ENCODE measurements around the gene TTLL10. TPM values are rescaled to one million over a fixed set of nuclear protein-coding genes. Genes with fewer than 3 reads are reported as not detected.

The TTLL10 gene
- total and polyA plus RNA-seq, 2 of the 8 experiments (the other 6 are each of a cell fraction or from before 2014, with no cell fraction given): 1.1 to 1.7 TPM

DNA sequence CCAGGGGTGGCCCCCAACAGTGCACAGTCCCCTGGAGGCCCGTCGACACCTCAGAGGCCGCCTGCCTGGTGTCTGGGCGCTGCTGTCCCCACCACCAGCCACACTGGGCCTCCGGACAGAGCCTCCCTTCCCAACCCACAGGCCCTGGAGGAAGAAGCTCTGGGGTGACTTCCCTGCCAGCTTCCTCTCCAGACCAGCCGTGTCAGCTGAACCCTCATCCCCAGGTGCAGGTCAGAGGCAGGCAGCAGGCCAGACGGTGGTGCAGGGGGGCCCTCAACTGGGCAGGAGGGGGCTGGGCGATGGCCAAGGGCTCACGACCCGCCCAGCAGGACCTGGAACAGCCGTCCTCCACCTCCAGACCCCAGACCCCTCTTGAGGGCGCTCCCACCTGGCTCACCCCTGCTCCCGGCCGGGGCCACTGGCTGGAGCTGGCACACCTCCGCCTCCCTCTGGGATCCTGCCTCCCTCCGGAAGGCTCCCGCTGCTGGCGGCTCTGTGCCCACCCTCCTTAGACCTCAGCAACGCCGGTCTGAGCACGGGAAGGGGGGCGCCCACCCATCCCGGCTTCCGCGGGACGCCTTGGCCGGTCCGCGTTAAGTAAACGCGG is 32.2 kb downstream of the TTLL10 start:
- Histone ChIP-seq H4K91ac (replicated peaks; ENCODE audit: insufficient read length, low read length) (no peak overlapping the region), H4K5ac (ENCODE audit: insufficient read length, low read depth, low read length) (no peak overlapping the region), H3K4ac (replicated peaks; ENCODE audit: insufficient read length, low read depth, low read length) (peak overlapping the region; percentile 85), H3K4me1 (replicated peaks in 1 of 4; ENCODE audit: control insufficient read depth in 3 of 4, insufficient read depth in 4 of 4, low read length in 3 of 4) (peaks cover 0 to 13% (median 5%) of the 10 kb centered on the region in 4 experiments; a peak in 6 of 7 replicates), H3K9me3 (ENCODE audit: insufficient read depth in 2 of 2, low read depth in 1 of 2, low read length in 1 of 2) (no peaks in the 10 kb centered on the region), H3K4me3 (ENCODE audit: extremely low read depth in 1 of 4, insufficient read depth in 2 of 4, low read depth in 3 of 4, low read length in 4 of 4) (peak overlapping the region; percentile 27 to 58 (median 36); a peak in 7 of 8 replicates), H2BK5ac (ENCODE audit: low read depth, low read length) (no peak overlapping the region), H3K4me2 (ENCODE audit: insufficient read depth in 1 of 2, low read depth in 2 of 2, low read length in 2 of 2) (peak overlapping the region; percentile 67 to 92), H4K8ac (ENCODE audit: extremely low read depth, insufficient read depth, low read length) (peak overlapping the region; percentile 85; the same call in 1 of the 2 replicates), H3K18ac (ENCODE audit: extremely low read depth, low read length) (peak overlapping the region; percentile 48; the same call in 1 of the 2 replicates), H3K79me2 (ENCODE audit: control insufficient read depth in 1 of 2, insufficient read depth in 2 of 2, low read length in 2 of 2) (no peaks in the 10 kb centered on the region), H3K36me3 (ENCODE audit: control insufficient read depth in 2 of 4, insufficient read depth in 4 of 4, low read length in 3 of 4) (no peaks in the 10 kb centered on the region), H2BK120ac (replicated peaks; ENCODE audit: low read depth, low read length) (no peak overlapping the region), H3K23ac (ENCODE audit: insufficient read length) (no peak overlapping the region), H3K27me3 (replicated peaks in 1 of 4; ENCODE audit: control insufficient read depth in 3 of 4, extremely low read depth in 1 of 4, insufficient read depth in 3 of 4, low read length in 3 of 4) (peaks cover 2 to 19% (median 15%) of the 10 kb centered on the region in 4 experiments), H3K14ac (ENCODE audit: insufficient read length) (no peak overlapping the region), H3K79me1 (ENCODE audit: low read depth, low read length) (no peaks in the 10 kb centered on the region), H2BK12ac (ENCODE audit: low read depth, low read length) (peak overlapping the region; percentile 50; the same call in 1 of the 2 replicates), H3K23me2 (ENCODE audit: low read depth, low read length) (peaks cover 8% of the 10 kb centered on the region; the same call in 1 of the 2 replicates), H3K27ac (ENCODE audit: low read depth, low read length) (no peak overlapping the region), H2AFZ (ENCODE audit: low read length) (no peak overlapping the region), H4K20me1 (replicated peaks in 1 of 2; ENCODE audit: control insufficient read depth in 1 of 2, insufficient read depth in 2 of 2, low read length in 2 of 2) (no peaks in the 10 kb centered on the region), H2AK5ac (ENCODE audit: low read depth, low read length) (peak overlapping the region; percentile 19; the same call in 1 of the 2 replicates), H3K56ac (replicated peaks; ENCODE audit: insufficient read length, low read depth, low read length) (peak overlapping the region; percentile 6), H2BK15ac (ENCODE audit: low read length) (no peak overlapping the region; the same call in 1 of the 2 replicates), H2BK20ac (ENCODE audit: low read length) (no peak overlapping the region), H3K9ac (replicated peaks in 1 of 4; ENCODE audit: extremely low read depth in 1 of 4, low read depth in 3 of 4, low read length in 3 of 4) (no peak overlapping the region)
- no peak for FAIRE-seq
- no peak for DNase-seq (ENCODE audit: low read depth in 1 of 2, low spot score in 2 of 2)
- TF ChIP-seq RAD21 (IDR thresholded peaks at IDR 0.05 in 1 of 2, conservative IDR thresholded peaks at IDR 0.05 in 1 of 2; ENCODE audit: low read depth in 2 of 2, low read length in 2 of 2) (peak in 1 of 2 experiments; percentile 36; a peak in 1 of 4 replicates), RBBP5 (IDR thresholded peaks at IDR 0.05; ENCODE audit: borderline replicate concordance, low read depth, low read length) (no peak), SUZ12 (IDR thresholded peaks at IDR 0.05; ENCODE audit: low read length) (peak; percentile 27; the same call in 1 of the 2 replicates)
- TF ChIP-seq, protein P1, sequence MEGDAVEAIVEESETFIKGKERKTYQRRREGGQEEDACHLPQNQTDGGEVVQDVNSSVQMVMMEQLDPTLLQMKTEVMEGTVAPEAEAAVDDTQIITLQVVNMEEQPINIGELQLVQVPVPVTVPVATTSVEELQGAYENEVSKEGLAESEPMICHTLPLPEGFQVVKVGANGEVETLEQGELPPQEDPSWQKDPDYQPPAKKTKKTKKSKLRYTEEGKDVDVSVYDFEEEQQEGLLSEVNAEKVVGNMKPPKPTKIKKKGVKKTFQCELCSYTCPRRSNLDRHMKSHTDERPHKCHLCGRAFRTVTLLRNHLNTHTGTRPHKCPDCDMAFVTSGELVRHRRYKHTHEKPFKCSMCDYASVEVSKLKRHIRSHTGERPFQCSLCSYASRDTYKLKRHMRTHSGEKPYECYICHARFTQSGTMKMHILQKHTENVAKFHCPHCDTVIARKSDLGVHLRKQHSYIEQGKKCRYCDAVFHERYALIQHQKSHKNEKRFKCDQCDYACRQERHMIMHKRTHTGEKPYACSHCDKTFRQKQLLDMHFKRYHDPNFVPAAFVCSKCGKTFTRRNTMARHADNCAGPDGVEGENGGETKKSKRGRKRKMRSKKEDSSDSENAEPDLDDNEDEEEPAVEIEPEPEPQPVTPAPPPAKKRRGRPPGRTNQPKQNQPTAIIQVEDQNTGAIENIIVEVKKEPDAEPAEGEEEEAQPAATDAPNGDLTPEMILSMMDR (IDR thresholded peaks at IDR 0.05; ENCODE audit: control extremely low read depth in 1 of 3, insufficient read depth in 1 of 3, low read depth in 1 of 3, low read length in 3 of 3): peak in 1 of 3 experiments; percentile 1; a peak in 1 of 4 replicates
- POLR2A ChIA-PET (ENCODE audit: partially characterized antibody): interaction anchor here (0.8 to 0.9 kb wide), 2 partner anchors 25 to 36 kb away, joined by 3 read pairs; no protein-coding TSS in a partner anchor
- CTCF ChIA-PET (ENCODE audit: partially characterized antibody): interaction anchor here (0.6 to 1.9 kb wide), 12 partner anchors 18 to 168 kb away, joined by 3 to 5 read pairs (median 3); no protein-coding TSS in a partner anchor
- WGBS, 2 experiments (ENCODE audit: extremely low coverage in 1 of 2, insufficient coverage in 1 of 2, insufficient read length in 1 of 2, insufficient replicate concordance in 2 of 2, low coverage in 1 of 2, low lambda C conversion rate in 2 of 2, missing lambda C conversion rate in 1 of 2): 30% methylated on average over 31 of the region's 31 CpGs; no CpG with 5 or more reads in 1 of the 2 experiments

Data from H1 (cell line).